Upper lobe of right lung (tissue), 1 donor: ENCODE results near the gene ERAS. TPM values are rescaled to one million over a fixed set of nuclear protein-coding genes. Genes with fewer than 3 reads are reported as not detected.

Source experiments
- ATAC-seq: fragments of 200-7000 bp; cut with Tn5 transposase; one replicate; pipeline ENCODE4 v1.9.1; 2020; ENCODE audit warnings: mild to moderate bottlenecking, moderate library complexity
- DNase-seq: peaks from one replicate; pipeline ENCODE4 v3.0.0-alpha.2; 2020
- H3K27ac ChIP-seq: fragments of 200-600 bp; one replicate; pipeline ENCODE4 v1.8.0; 2022
- H3K27me3 ChIP-seq: fragments of 200-600 bp; one replicate; pipeline ENCODE4 v1.8.0; 2022; ENCODE audit warnings: mild to moderate bottlenecking
- H3K36me3 ChIP-seq: fragments of 200-600 bp; one replicate; pipeline ENCODE4 v1.8.0; 2022
- H3K4me1 ChIP-seq: fragments of 200-600 bp; one replicate; pipeline ENCODE4 v1.8.0; 2022
- H3K4me3 ChIP-seq: fragments of 200-600 bp; one replicate; pipeline ENCODE4 v1.8.0; 2022; ENCODE audit warnings: mild to moderate bottlenecking
- H3K9me3 ChIP-seq: fragments of 200-600 bp; one replicate; pipeline ENCODE4 v1.8.0; 2022
- intact Hi-C: fragments of 100-400 bp; cut with DNase I; formaldehyde crosslinking; loops from one replicate; pipeline ENCODE4 v1.11.0; 2022
- total RNA-seq: library from RNA; stranded (reverse); fragmentation: NEBNext Ultra II Directional; extraction: Animal tissue kit (Norgen Biotek cat#: 25700); gene quantifications from one replicate; pipeline ENCODE4 v1.2.1, GENCODE V29; 2021
- TF ChIP-seq, protein P1 (sequence below): fragments of 200-600 bp; IDR thresholded peaks from one replicate; pipeline ENCODE4 v1.8.0; 2022; ENCODE audit warnings: antibody characterized with exemption
- donor health status: DM: no; HTN: yes; CAD: no; lungs with severe emphysema.

The ERAS gene
- total RNA-seq, 1 donor from 2014 or later = not detected

DNA sequence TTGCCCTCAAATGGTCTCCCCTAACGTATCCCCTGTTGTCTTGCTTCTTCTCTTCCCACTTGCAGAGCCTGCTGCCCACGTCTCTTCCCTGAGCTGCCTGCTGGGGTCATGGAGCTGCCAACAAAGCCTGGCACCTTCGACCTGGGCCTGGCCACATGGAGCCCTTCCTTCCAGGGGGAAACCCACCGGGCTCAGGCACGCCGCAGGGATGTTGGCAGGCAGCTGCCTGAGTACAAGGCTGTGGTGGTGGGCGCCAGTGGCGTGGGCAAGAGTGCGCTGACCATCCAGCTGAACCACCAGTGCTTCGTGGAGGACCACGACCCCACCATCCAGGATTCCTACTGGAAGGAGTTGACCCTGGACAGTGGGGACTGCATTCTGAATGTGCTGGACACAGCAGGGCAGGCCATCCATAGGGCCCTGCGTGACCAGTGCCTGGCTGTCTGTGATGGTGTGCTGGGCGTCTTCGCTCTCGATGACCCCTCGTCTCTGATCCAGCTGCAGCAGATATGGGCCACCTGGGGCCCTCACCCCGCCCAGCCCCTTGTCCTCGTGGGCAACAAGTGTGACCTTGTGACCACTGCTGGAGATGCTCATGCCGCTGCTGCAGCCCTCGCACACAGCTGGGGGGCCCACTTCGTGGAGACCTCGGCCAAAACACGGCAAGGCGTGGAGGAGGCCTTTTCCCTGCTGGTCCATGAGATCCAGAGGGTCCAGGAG is 2.9 kb downstream of the ERAS start:
- H3K36me3 ChIP-seq = no peaks in the 10 kb centered on the region
- TF ChIP-seq, protein P1, sequence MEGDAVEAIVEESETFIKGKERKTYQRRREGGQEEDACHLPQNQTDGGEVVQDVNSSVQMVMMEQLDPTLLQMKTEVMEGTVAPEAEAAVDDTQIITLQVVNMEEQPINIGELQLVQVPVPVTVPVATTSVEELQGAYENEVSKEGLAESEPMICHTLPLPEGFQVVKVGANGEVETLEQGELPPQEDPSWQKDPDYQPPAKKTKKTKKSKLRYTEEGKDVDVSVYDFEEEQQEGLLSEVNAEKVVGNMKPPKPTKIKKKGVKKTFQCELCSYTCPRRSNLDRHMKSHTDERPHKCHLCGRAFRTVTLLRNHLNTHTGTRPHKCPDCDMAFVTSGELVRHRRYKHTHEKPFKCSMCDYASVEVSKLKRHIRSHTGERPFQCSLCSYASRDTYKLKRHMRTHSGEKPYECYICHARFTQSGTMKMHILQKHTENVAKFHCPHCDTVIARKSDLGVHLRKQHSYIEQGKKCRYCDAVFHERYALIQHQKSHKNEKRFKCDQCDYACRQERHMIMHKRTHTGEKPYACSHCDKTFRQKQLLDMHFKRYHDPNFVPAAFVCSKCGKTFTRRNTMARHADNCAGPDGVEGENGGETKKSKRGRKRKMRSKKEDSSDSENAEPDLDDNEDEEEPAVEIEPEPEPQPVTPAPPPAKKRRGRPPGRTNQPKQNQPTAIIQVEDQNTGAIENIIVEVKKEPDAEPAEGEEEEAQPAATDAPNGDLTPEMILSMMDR = no peak
- no peak overlapping the region for H3K4me3 ChIP-seq
- H3K27me3 ChIP-seq = no peaks in the 10 kb centered on the region
- DNase-seq = no peak
- H3K9me3 ChIP-seq = no peaks in the 10 kb centered on the region
- no peak for ATAC-seq
- no peaks in the 10 kb centered on the region for H3K4me1 ChIP-seq
- H3K27ac ChIP-seq = no peak overlapping the region
- intact Hi-C loops = no loop called here

DNA sequence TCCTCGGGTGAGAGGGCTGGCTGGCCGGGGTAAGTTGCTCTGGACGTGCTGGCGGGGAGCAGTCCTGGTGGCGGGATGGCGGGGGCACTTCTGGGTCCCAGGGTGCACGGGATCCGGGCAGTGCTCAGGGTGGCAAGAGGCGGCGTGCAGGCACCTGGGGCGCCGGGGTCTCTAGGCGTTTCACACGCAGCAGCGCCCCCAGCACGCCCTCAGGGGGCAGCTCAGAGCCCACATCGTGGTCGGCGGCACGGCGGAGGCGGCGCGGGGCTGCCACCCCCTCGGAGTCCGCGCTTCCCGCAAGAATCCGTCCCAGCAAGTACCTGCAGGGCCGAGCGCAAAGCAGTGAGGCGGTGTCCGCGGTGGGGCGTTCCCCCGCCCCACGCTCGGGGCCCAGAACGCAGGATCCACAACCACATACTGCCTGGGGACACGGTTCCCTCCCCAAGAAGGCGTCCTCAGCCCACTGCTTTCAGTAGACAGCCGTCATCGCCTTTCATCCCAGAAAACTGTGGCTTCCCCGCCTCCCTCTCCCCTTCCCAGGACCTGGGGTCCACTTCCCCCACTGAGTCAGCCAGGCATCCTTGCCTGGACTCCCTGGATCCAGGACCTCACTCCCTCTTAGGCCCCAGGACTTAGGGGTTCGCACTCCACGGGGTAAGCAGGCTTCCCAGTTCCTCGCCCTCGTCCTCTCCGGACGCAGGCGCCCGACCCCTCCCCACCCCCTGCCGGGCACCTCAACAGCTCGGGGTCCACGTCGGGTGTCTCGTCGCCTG is 5.0 kb downstream of the ERAS start:
- Histone ChIP-seq H3K36me3 (no peaks in the 10 kb centered on the region), H3K27me3 (no peaks in the 10 kb centered on the region), H3K27ac (no peak overlapping the region), H3K9me3 (no peaks in the 10 kb centered on the region), H3K4me3 (no peak overlapping the region), H3K4me1 (no peaks in the 10 kb centered on the region)
- TF ChIP-seq, protein P1 = no peak
- intact Hi-C loops = no loop called here
- ATAC-seq (no peak), DNase-seq (no peak)

DNA sequence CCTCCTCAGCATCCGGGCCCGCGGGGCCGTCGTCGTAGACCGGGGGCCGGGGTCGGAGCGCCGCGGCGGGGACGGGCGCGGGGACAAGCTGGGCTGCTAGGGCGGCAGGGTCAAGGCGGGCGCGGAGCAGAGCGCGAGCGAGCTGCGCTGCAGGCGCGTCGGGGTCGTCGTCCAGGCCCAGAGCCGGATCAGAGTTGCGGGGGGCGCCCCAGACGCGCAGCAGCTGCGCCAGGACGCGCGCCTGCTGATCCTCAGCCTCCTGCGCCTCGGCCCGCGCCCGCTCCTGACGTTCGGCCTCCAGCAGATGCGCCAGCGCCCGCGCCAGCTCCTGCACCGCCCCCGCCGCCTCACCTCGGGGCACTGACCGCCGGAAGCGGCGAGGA is 5.6 kb downstream of the ERAS start:
- H3K4me1 ChIP-seq = no peaks in the 10 kb centered on the region
- H3K4me3 ChIP-seq = no peak overlapping the region
- ATAC-seq (no peak), DNase-seq (no peak)
- TF ChIP-seq, protein P1 = no peak
- H3K27ac ChIP-seq = no peak overlapping the region
- H3K36me3 ChIP-seq = no peaks in the 10 kb centered on the region
- H3K27me3 ChIP-seq = no peaks in the 10 kb centered on the region
- no peaks in the 10 kb centered on the region for H3K9me3 ChIP-seq
- intact Hi-C loops = no loop called here

DNA sequence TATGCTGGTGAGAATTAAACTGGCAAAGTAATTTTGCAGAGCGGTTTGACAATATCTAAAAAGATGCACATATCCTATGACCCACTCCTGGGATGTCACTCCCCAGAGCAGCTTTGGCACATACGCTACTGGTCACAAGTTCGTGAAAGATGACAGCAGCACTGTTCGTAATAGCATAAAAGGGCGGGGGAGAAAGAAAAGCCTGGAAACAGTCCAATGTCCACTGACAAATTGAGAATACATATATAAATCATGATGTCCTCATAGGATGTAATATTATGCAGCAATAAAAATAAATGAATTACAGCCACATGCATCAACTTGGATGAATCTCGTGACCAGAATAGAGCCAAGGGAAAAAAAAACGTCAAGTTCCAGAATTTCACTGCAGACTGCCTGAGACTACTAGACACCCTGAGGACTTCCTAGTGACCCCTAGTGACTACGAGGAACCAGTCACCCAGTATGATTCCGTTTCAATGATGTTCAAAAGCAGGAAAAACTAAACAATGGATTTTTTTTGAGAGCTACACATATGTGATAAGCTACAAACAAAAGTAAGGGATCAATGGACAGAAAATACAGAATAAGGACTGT is 7.3 kb downstream of the ERAS start:
- ATAC-seq = no peak
- H3K9me3 ChIP-seq = no peaks in the 10 kb centered on the region
- H3K27me3 ChIP-seq = no peaks in the 10 kb centered on the region
- no peak for DNase-seq
- no peak overlapping the region for H3K4me3 ChIP-seq
- TF ChIP-seq, protein P1 = no peak
- no peak overlapping the region for H3K27ac ChIP-seq
- intact Hi-C loops = no loop called here
- H3K36me3 ChIP-seq = no peaks in the 10 kb centered on the region
- H3K4me1 ChIP-seq = no peaks in the 10 kb centered on the region

DNA sequence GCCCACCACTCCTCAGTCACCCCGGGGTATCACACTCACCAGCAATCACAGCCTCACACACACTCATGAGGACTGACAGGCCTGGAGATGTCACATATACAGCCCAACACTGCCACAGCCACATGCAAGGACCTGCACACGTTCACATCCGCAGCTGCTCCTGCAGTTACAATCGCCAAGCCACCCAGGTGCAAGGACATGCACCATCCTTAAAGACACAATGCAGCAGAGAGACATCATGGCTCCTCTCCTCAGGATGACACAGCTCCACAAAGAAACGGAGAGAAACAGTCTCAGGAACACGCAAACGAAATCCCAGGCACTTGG is 8.0 kb downstream of the ERAS start:
- Histone ChIP-seq H3K27ac (no peak overlapping the region), H3K9me3 (no peaks in the 10 kb centered on the region), H3K4me3 (no peak overlapping the region), H3K27me3 (no peaks in the 10 kb centered on the region), H3K36me3 (no peaks in the 10 kb centered on the region), H3K4me1 (no peaks in the 10 kb centered on the region)
- TF ChIP-seq, protein P1 = no peak
- ATAC-seq (no peak), DNase-seq (no peak)
- intact Hi-C loops = no loop called here
